ENCODE data around the gene PPY.
"Not testable (repeated sequence)": the region's sequence is repeated elsewhere in the genome, so short reads cannot be mapped to it uniquely, and the experiment has no call there.

PPY gene

GRCh38 chr17:43942051-43942685 lies at the start of gene PPY:
PPY (minus strand) TSS chr17:43942476; CDS start chr17:43941654, 822 bp downstream.
- no peak for DNase-seq

GRCh38 chr17:43988301-43988700 lies 46.0 kb upstream of the PPY start:
- no peak for DNase-seq

GRCh38 chr17:43987131-43988021 lies 45.1 kb upstream of the PPY start:
- no peak for DNase-seq

- DNase-seq: no peak
Measured at GRCh38 chr17:43986225-43986981, 44.1 kb upstream of the PPY start.

- no peak for DNase-seq
Measured at GRCh38 chr17:43984521-43984920, 42.2 kb upstream of the PPY start.

GRCh38 chr17:43983515-43984411 lies 41.5 kb upstream of the PPY start:
- no peak for DNase-seq

GRCh38 chr17:43983196-43983514 lies 40.9 kb upstream of the PPY start:
- DNase-seq: no peak

GRCh38 chr17:43982171-43982570 lies 39.9 kb upstream of the PPY start:
- DNase-seq: no peak

- DNase-seq: no peak
Measured at GRCh38 chr17:43979671-43980070, 37.4 kb upstream of the PPY start.

GRCh38 chr17:43979011-43979410 lies 36.7 kb upstream of the PPY start:
- DNase-seq: no peak

- no peak for DNase-seq
Measured at GRCh38 chr17:43978078-43978477, 35.8 kb upstream of the PPY start.

GRCh38 chr17:43976963-43977837 lies 34.9 kb upstream of the PPY start:
- DNase-seq: no peak

- DNase-seq: no peak
Measured at GRCh38 chr17:43975898-43976297, 33.6 kb upstream of the PPY start.

- DNase-seq: no peak
Measured at GRCh38 chr17:43974382-43975266, 32.3 kb upstream of the PPY start.

GRCh38 chr17:43972444-43973212 lies 30.4 kb upstream of the PPY start:
- DNase-seq: not testable (repeated sequence)

- not testable (repeated sequence) for DNase-seq
Measured at GRCh38 chr17:43971436-43971835, 29.2 kb upstream of the PPY start.

- no peak for DNase-seq
Measured at GRCh38 chr17:43970366-43970765, 28.1 kb upstream of the PPY start.

- DNase-seq: no peak
Measured at GRCh38 chr17:43967251-43967875, 25.1 kb upstream of the PPY start.

GRCh38 chr17:43966276-43966675 lies 24.0 kb upstream of the PPY start:
- no peak for DNase-seq

Data from CD4-positive, alpha-beta T cell treated with Interleukin-4 for 4 hours (primary cell).